SK-N-SH (cell line): ENCODE results near the gene CACNA2D3.

ENCODE experiments used
- CTCF ChIP-seq: fragments of 200-600 bp; sonication (generic); IDR thresholded peaks from 2 replicates; pipeline ENCODE4 v1.6.1; 2017; ENCODE audit warnings: antibody characterized with exemption, mild to moderate bottlenecking, moderate library complexity
- MXI1 ChIP-seq: IDR thresholded peaks from 2 replicates; pipeline ENCODE4 v1.6.1; 2012; ENCODE audit warnings: mild to moderate bottlenecking, low read depth, low read length, improper control_type of control experiment
- RCOR1 ChIP-seq: fragments of 150-350 bp; IDR thresholded peaks from 2 replicates; pipeline ENCODE4 v1.6.1; 2017; ENCODE audit warnings: antibody characterized with exemption, low read length

- no peak for TF ChIP-seq RCOR1
- TF ChIP-seq MXI1, result no peak
- TF ChIP-seq CTCF, result no peak
Observed at GRCh38 chr3:54173371-54173770, 51.0 kb downstream of the CACNA2D3 start.
